Iris pigment epithelial cell (primary cell): Measurements from ENCODE around the gene PTS.
"Not testable (repeated sequence)": the region's sequence is repeated elsewhere in the genome, so short reads cannot be mapped to it uniquely, and the experiment has no call there.

Source experiments
- DNase-seq: peaks from one replicate; pipeline ENCODE4 v3.0.0-alpha.2; 2011; ENCODE audit warnings: low read depth

Gene PTS

GRCh38 chr11:112226062-112226830, at the start of gene PTS:
Gene PTS (plus strand): TSS chr11:112226428. CDS start chr11:112226444, 16 bp downstream.
- DNase-seq: peak; percentile 91

GRCh38 chr11:112177589-112177988, 48.6 kb upstream of the PTS start:
- no peak for DNase-seq

DNA sequence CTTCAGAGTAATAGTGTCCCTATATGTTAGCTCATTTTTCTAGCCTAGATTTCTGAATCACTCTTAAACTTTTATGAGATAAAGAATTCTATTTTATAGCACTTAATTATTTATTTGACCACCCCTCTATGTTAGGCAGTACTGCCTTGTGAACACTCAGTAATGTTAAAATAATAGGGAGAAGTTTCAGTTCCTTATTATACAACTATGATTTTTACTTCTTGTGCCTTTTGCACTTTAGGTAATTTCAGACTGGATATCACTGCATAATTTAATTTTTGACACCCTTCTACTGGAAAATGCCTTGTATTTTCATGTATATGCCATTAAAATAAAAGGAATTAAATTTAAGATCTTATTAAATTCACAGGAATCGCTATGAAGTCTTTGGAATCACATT, 47.8 kb upstream of the PTS start:
- no peak for DNase-seq

DNA sequence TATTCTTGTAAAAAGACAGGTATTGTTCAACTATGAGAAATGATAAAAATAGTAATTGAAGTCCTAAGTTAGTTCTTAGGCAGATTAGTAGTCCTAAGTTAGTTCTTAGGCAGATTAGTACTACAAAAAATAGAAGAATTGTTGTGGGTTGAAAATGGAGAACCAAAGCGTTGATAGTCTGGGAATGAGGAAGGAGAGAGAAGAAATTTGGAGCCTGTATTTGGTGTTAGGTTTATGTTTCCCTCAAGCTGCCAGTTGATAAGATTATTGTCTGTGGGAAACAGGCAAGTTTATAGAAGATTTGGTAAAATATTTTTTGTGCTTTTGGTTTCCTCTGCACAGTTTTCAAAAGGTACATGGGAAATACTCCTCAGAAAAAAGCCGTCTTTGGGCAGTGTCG, 47.3 kb upstream of the PTS start:
- no peak for DNase-seq

DNA sequence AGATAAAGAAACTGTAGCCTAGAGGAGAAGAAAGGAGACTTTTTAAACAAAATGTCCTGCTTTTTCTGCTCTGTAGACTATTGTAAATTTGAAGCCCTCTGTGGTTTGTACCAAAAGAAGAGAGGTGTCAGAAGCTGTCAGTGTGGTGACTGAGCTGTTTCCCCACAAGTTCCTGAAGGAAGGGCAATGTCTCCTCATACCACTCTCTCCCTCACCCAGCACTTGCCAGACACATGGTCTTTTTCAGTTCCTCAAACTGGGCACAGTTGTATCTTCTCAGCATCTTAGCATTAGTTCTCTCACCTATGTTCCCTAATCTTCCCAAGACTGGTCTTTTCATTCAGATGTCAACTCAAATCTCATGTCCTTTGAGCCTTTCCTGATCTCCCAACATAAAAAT, 46.6 kb upstream of the PTS start:
- no peak for DNase-seq

GRCh38 chr11:112182867-112183266, 43.4 kb upstream of the PTS start:
- no peak for DNase-seq

DNA sequence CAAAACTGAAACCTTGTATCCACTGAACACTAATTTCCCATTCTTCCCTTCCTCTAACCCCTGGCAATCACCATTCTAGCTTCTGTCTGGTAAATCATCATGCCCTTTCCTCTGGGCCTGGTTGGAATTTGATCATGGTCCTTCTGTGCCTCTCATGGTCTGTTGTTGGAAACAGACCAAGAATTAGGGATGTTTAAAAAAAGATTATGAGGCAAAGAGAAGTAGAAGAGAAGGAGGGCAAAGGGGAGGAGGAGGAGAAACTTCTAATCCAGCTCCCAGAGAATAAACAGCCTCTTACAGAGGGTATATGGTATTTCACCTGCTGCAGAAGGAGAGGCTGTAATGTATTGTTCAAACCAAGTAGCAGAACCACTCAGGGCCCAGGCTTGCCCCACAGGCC, 40.3 kb upstream of the PTS start:
- DNase-seq: no peak

DNA sequence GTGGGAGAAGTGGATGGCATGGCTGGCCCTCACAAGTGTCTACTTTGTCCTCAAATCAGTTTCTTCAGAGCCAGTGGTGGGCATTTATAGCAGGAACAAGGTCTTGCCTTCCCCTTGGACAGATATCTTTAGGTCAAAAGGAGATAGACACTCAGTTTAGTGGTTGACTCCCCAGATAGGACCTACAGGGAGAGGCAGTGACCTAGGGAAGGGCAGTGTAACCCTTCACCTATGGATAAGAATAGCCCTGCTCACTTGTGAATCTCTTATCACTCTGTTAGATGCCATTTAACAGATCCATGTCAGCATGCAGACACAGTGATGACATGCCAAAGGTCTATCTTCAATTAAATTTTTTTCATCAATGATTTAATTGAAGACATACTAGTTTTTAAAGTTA, 39.9 kb upstream of the PTS start:
- no peak for DNase-seq

- DNase-seq: not testable (repeated sequence)
Measured at GRCh38 chr11:112195113-112195512, 31.1 kb upstream of the PTS start.

DNA sequence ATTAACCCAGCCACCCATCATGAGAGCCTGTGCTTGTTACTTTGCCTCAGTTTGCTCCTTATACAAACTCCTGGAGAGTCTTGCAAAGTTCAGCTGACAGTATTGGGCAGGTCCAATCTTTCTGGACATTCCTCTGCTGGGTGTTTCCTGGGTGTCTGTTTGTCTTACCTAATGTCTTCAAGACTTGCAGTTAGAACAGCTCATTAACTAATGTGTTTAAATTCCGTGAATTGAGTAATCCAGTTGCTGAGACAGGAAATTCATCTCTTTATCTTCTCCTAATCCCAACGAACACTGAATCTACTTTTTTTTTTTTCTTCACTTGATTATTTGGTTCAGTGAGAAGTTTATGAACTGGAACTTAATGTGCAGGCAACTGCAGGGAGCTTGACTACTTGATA, 30.3 kb upstream of the PTS start:
- peak; percentile 69 for DNase-seq

DNA sequence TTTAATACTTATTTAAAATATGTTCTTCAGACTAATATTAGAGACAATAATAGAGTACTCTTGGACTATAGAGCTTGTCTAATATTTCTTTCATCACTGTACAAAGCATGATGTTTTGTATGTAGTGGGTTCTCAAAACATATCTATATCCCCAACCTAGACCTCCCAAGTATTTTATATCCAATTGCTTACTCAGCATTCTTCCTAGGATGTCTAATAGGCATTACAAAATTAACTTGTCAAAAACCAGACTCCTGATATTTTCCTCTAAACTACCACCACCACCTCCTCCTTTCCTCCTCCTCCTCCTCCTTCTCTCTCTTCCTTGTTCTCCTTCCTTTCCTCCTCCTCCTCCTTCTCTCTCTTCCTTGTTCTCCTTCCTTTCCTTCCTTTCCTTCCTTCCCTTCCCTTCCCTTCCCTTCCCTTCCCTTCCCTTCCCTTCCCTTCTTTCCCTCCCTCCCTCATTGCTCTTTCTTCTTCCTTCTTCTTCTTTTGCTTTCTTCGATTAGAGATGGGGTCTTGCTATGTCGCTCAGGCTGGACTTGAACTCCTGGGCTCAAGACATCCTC, 29.6 kb upstream of the PTS start:
- DNase-seq: no peak

GRCh38 chr11:112199101-112199500, 27.1 kb upstream of the PTS start:
- not testable (repeated sequence) for DNase-seq

- no peak for DNase-seq
Measured at GRCh38 chr11:112200252-112200651, 26.0 kb upstream of the PTS start.

- no peak for DNase-seq
Measured at GRCh38 chr11:112206071-112206470, 20.2 kb upstream of the PTS start.

DNA sequence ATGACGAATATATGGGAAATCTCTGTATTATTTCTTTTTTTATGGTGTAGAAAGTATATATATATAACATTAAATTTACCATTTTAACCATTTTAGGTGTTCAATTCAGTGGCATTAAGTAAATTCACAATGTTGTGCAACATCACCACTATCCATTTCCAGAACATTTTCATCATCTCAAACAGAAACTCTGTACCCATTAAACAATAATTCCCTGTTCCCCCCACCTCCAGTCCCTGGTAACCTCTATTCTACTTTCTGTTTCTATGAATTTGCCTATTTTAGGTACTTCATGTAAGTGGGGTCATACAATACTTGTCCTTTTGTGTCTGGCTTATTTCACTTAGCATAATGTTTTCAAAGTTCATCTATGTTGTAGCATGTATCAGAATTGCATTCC, 15.3 kb upstream of the PTS start:
- no peak for DNase-seq

DNA sequence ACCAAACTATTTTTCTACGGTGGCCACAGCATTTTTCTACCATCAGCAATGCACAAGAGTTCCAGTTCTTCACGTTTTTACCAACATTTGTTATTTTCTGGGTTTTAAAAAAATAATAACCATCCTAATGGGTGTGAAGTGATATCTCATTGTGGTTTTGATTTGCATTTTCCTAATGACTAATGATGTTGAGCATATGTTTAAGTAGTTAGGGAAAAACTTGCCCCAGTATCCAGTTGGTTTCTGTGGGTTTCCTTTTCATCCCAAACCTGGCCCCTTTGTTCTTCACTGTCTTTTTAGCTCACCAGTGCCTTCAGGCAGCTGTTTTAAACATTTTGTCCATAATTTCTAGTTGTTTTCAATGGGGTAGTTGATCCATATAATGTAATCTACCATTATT, 14.7 kb upstream of the PTS start:
- DNase-seq: no peak

DNA sequence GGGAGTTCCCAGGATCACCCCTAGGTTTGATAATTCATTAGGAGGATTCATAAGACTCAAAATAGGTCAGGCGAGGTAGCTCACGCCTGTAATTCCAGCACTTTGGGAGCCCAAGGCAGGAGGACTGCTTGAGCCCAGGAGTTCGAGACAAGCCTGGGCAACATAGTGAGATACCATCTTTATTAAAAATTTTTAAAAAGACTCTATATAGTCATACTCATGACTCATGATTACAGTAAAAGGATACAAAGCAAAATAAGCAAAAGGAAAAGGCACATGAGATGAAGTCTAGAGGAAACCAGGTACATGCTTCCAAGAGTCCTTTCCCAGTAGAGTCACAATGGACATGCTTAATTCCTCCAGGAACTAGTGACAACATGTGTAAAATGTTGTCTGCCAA, 13.9 kb upstream of the PTS start:
- DNase-seq: no peak

- DNase-seq: peak; percentile 85
Measured at GRCh38 chr11:112212710-112213109, 13.5 kb upstream of the PTS start.

- DNase-seq: peak; percentile 86
Measured at GRCh38 chr11:112213753-112214152, 12.5 kb upstream of the PTS start.

DNA sequence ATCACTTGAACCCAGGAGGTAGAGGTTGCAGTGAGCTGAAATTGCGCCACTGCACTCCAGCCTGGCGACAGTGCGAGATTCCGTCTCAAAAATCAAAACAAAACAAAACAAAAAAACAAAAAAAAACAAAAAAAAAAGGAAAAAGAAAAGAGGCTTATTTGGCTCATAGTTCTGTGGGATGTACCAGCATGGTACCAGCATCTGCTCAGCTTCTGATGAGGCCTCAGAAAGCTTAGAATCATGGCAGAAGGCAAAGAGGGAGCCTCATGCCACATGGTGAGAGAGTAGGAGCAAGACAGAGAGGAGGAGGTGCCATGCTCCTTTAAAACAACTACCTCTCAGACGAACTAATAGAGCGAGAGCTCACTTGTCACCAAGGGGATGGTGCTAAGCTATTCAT, 10.6 kb upstream of the PTS start:
- DNase-seq: no peak

DNA sequence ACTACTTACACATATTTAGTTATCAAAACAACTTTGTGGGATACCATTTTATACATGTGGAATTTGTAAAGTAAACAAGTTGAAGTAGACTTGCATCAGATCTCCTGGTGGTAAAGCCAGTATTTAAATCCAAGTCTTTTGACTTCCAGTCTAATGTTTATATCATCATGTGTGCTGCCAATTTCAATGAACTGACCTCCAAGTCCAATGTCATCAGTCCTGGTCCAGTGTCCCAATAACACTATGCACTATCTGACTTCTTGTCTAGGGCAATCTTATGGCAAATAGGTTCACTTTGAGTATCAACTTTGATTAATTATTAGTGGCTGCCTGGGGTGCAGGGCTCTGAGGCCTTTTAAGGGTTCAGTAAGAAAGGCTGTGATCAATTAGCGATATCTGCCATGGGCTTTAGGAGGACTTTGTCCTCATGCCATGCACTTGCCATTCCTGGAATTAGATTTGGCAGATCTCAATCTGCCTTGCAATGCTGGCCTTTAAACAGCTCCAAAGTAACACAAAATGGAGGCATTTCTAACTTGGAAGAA, 9.6 kb upstream of the PTS start:
- DNase-seq: peak; percentile 94

DNA sequence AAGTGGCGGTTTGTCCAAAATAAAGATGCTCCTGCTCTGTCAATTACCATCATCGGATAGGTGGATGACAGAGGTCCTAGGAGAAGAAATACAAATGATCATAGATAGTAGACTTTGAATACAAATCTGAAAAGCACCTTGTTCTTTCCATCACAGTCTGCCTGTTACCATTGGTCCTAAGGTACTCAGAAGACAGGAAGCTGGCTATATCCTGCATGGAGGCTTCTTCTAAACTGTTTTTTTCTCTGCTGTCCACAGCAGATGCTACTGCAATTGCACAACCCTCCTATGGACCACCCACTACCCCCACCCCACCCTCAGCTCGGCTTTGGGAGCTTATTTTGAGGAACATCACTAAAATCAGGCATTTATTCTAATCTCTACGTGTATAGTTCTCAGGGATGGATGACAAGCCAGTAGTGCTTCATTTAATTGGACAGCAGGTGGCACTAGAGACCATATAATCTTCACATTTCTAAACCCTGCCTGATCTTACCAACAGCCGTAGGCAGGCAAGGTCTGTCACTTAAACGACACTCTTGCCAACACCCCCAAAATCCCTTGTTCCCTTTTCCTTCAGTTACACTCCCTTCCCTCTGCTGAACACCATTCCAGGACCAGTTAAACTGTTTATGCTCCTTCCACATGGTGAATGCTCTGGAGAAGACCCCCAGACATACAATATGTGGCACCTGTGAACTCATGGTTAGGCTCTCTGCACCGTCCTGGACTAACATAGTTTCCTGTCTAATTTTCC, 6.6 kb upstream of the PTS start:
- DNase-seq: peak; percentile 75

DNA sequence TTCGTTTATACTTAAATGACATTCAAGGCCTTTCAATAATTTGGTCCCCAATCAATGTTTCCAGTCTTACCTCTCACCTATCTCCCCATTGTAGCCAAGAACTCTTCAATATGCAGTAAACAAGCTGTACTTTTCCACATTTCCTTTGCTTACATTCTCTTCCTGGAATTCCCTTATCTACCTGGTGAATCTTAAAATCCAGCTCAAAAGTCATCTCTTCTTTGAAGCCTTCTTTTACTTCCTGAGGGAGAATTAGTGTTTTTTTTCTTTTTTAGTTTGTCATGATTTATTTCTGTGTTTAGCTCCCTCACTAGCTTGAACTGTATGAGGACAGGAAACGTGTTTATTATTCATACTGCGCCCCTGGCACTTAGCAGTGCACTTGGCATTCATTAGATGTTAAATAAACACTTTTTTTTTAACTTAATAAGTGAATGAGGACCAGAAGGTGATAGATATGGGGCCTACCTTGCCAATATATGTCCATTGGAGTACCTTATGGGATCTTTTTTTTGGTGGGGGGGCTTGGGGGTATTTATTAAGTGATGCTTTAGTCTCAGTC, 4.9 kb upstream of the PTS start:
- no peak for DNase-seq
